Measurements from ENCODE around the gene RAB8B.
A peak's percentile ranks its signal among the peaks of the same experiment; 100 is the strongest.

Gene RAB8B

GRCh38 chr15:63274427-63274826 lies 85.0 kb downstream of the RAB8B start:
- DNase-seq (ENCODE audit: low read depth in 2 of 2) = no peak

- no peak for DNase-seq (ENCODE audit: low read depth in 2 of 2)
These were observed 87.1 kb downstream of the RAB8B start for GRCh38 chr15:63276342-63277037.

- DNase-seq (ENCODE audit: low read depth in 2 of 2) = peak; percentile 52 to 65
These were observed 87.9 kb downstream of the RAB8B start, which contains the start of gene APH1B for GRCh38 chr15:63277038-63277892. TSS of gene APH1B (plus strand) at chr15:63277605. CDS start at chr15:63277624, 19 bp downstream.

GRCh38 chr15:63277893-63278456 lies 88.6 kb downstream of the RAB8B start:
- DNase-seq (ENCODE audit: low read depth in 2 of 2) = no peak

GRCh38 chr15:63283126-63283525 lies 93.7 kb downstream of the RAB8B start:
- no peak for DNase-seq (ENCODE audit: low read depth in 2 of 2)

- DNase-seq (ENCODE audit: low read depth in 2 of 2) = no peak
These were observed 94.9 kb downstream of the RAB8B start for GRCh38 chr15:63284335-63284734.

GRCh38 chr15:63287109-63287508 lies 97.7 kb downstream of the RAB8B start:
- no peak for DNase-seq (ENCODE audit: low read depth in 2 of 2)

- no peak for DNase-seq (ENCODE audit: low read depth in 2 of 2)
These were observed 98.9 kb downstream of the RAB8B start for GRCh38 chr15:63288342-63288741.

GRCh38 chr15:63288778-63289378 lies 99.5 kb downstream of the RAB8B start:
- peak in 1 of 2 donors; percentile 12 for DNase-seq (ENCODE audit: low read depth in 2 of 2)

- DNase-seq (ENCODE audit: low read depth in 2 of 2) = no peak
These were observed 102.1 kb downstream of the RAB8B start for GRCh38 chr15:63291507-63291906.

- no peak for DNase-seq (ENCODE audit: low read depth in 2 of 2)
These were observed 102.8 kb downstream of the RAB8B start for GRCh38 chr15:63292241-63292640.

DNA sequence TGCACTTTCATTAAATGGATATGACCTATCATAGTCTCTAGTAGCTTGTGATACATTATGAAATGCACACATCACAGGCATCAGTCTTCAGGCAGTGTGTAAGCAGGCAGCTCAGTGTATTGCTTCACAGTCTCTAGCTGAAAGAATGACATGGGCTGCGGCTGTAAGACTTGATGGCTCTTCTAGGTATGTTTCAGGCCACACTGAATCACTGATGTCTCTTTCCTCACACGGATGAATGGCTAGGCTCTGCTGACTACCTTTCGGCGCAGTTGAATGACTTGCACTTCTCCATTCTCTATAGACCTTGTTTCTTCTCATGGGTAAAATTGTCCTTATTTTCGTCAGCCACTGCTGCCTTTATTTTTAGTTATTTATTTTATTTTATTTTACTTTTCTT lies 103.4 kb downstream of the RAB8B start:
- no peak for DNase-seq (ENCODE audit: low read depth in 2 of 2)

- no peak for DNase-seq (ENCODE audit: low read depth in 2 of 2)
These were observed 105.0 kb downstream of the RAB8B start for GRCh38 chr15:63294359-63294758.

DNA sequence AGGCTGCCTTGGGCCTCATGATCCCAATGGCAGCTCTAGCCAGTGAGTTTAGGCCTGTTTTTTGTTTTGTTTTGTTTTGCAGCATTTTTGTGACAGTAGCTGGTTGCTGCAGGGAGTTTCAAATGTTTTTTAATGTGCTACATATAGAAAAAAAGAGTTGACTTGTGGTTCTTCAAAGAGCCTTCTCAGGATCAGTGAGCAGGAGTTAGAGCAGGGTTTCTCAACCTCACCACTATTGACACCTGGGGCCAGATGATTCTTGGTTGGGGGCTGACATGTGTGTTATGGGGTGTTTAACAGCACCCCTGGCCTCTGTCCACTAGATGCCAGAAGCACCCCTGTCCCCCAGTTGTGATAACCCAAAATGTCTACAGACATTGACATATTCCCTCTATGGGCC lies 105.9 kb downstream of the RAB8B start:
- DNase-seq (ENCODE audit: low read depth in 2 of 2) = no peak

GRCh38 chr15:63296195-63296594 lies 106.8 kb downstream of the RAB8B start:
- DNase-seq (ENCODE audit: low read depth in 2 of 2) = no peak

DNA sequence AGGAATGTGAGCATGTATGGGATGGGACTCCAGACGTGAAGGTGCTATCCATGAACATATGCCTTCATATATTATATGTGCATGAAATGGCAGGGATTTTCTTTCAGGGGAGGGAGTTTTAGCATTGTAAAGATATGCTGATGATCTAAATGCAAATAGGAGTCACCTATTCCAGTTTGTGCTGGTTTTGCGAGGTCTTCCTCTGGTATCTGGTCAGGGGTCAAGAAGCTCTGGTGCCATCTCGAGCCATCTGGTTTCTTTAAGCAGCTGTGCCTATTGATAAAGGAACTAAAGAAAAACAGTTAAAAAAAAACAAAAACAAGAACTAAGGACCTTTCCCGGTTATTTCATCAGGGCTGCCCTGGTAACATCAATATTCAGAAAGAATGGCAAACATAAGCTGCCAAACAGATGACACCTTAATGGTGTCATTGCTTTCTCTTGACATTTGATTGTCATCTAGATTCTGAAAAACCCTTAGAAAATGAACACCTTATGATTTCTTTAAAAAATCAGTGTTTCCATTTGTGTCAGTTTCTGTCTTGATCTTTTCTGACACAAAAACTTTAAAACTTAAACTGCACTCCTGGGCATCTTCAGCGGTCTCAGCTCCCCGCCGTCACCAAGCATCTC lies 110.7 kb downstream of the RAB8B start:
- DNase-seq (ENCODE audit: low read depth in 2 of 2) = no peak

- DNase-seq (ENCODE audit: low read depth in 2 of 2) = no peak
These were observed 111.7 kb downstream of the RAB8B start for GRCh38 chr15:63301088-63301487.

DNA sequence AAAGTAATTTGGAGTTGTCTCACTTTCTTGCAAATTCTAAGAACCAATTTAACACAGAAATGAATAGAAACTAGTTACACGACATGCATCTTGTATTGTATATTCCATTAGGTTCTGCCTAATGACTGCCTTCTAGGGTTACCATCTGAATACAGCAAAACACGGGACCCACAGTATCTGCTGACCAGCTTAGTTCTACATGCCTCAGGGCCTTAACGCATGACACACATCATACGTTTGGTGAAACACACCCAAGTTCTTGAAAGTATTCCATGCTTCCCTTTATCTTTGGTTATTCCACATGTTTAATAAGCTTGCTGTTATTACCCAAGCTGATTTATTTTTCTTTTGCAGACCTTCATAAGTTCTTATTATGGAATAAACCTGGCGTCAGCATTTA lies 115.9 kb downstream of the RAB8B start:
- DNase-seq (ENCODE audit: low read depth in 2 of 2) = no peak

DNA sequence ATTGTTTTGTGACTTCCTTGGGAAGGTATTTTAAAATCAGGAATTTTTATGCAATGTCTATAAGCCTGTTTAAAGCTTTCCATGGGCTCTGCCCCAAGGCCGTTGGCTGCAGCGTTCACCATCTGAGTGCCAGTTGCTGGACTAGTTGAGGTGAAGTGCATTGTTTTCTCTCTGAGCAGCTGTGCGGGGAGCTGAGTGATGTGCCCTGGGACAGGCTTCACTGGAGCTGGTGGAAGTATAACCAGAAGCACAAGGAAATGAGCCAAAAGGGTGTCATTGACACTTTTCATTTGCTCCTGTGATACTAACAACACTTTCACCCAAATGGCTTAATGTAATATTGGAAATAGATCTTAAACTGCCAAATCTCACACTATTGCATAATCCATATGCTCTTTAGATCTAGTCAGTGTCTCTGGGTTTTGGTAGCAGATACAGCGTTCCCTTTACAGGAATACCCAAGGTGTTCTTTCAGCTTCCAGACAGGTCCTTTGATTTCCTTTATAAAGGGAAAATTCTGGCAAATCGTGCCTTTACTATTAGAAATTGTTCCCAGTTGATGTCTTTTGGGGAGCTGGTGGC lies 117.2 kb downstream of the RAB8B start:
- no peak for DNase-seq (ENCODE audit: low read depth in 2 of 2)

DNA sequence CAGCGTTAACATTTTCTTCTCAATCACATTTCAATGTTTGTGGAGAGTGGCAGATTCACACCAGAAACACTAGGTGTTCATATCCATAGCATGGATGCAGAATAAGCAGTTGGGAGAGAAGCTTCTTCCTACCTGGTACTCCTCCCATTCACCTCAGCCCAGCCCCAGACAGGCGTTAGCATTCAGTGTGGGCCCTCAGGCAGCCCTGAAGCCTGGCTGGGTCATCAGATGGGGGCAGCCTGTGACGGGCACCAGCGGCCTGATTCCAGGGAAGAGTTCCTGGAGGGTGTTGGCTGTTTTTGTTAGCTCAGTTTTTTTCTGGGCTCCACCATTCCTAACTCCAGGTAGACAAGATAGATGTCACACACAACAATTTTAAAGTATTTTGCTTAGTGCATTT lies 119.1 kb downstream of the RAB8B start:
- DNase-seq (ENCODE audit: low read depth in 2 of 2) = no peak

- no peak for DNase-seq (ENCODE audit: low read depth in 2 of 2)
These were observed 119.5 kb downstream of the RAB8B start for GRCh38 chr15:63308947-63309346.

Data from activated CD4-positive, alpha-beta T cell treated with anti-CD3 and anti-CD28 coated beads for 24 hours (primary cell).